Thyroid gland (tissue), 4 donors: ENCODE results near the gene RPLP2.

Source experiments
- CTCF ChIP-seq, 6 experiments: fragments of 200-600 bp in 3 of 6; fragments of 450-650 bp in 3 of 6; sonication (generic) in 3 of 6; IDR thresholded peaks; one replicate each; pipeline ENCODE4 v1.5.1; 2016 to 2019; ENCODE audit warnings: antibody characterized with exemption in 6 of 6, mild to moderate bottlenecking in 2 of 6, inconsistent platforms in 1 of 6, moderate library complexity in 1 of 6
- POLR2A ChIP-seq, 2 donors: fragments of 450-650 bp; IDR thresholded peaks; one replicate each; pipeline ENCODE4 v1.6.1; 2017; ENCODE audit warnings: antibody characterized with exemption in 2 of 2, mild to moderate bottlenecking in 2 of 2, moderate library complexity in 1 of 2

GRCh38 chr11:861105-861479, 51.3 kb downstream of the RPLP2 start:
- no peak for TF ChIP-seq CTCF (IDR thresholded peaks at IDR 0.05)
- TF ChIP-seq POLR2A (IDR thresholded peaks at IDR 0.05) = no peak
